GM20431 (cell line): ENCODE results near the gene GPR160.
"Not testable (repeated sequence)": the region's sequence is repeated elsewhere in the genome, so short reads cannot be mapped to it uniquely, and the experiment has no call there.

Source experiments
- in situ Hi-C: fragments of 300-500 bp; cut with MseI, MboI; formaldehyde crosslinking; loops from one replicate; pipeline ENCODE4 v1.15.0; 2020; ENCODE audit warnings: low sequenced_read_pairs; ENCODE audit not compliant: unreplicated experiment

Gene GPR160

GRCh38 chr3:170100944-170101343, 63.1 kb downstream of the GPR160 start:
- in situ Hi-C loops: no loop called here

GRCh38 chr3:170102431-170102830, 64.6 kb downstream of the GPR160 start:
- in situ Hi-C loops: no loop called here

GRCh38 chr3:170107941-170108340, 70.1 kb downstream of the GPR160 start:
- in situ Hi-C loops: no loop called here

- in situ Hi-C loops: no loop called here
Observed at GRCh38 chr3:170108955-170109354, 71.2 kb downstream of the GPR160 start.

- in situ Hi-C loops: no loop called here
Observed at GRCh38 chr3:170109579-170110293, 71.9 kb downstream of the GPR160 start.

GRCh38 chr3:170111147-170111771, 73.5 kb downstream of the GPR160 start:
- in situ Hi-C loops: no loop called here

- in situ Hi-C loops: not testable (repeated sequence)
Observed at GRCh38 chr3:170114165-170114564, 76.4 kb downstream of the GPR160 start.

- in situ Hi-C loops: no loop called here
Observed at GRCh38 chr3:170117134-170117533, 79.3 kb downstream of the GPR160 start.

GRCh38 chr3:170128259-170128976, 90.6 kb downstream of the GPR160 start:
- in situ Hi-C loops: no loop called here

- in situ Hi-C loops: no loop called here
Observed at GRCh38 chr3:170128977-170129431, 91.2 kb downstream of the GPR160 start.

- in situ Hi-C loops: no loop called here
Observed at GRCh38 chr3:170130532-170130931, 92.7 kb downstream of the GPR160 start.

- in situ Hi-C loops: no loop called here
Observed at GRCh38 chr3:170132335-170132734, 94.5 kb downstream of the GPR160 start.
